Measurements from ENCODE around the gene C1orf52.

Gene C1orf52

GRCh38 chr1:85259118-85259911, at the start of gene C1orf52:
Gene C1orf52 (minus strand): TSS chr1:85259662. CDS start chr1:85259633, 29 bp downstream.
- peak; percentile 91 for DNase-seq (ENCODE audit: low spot score)

DNA sequence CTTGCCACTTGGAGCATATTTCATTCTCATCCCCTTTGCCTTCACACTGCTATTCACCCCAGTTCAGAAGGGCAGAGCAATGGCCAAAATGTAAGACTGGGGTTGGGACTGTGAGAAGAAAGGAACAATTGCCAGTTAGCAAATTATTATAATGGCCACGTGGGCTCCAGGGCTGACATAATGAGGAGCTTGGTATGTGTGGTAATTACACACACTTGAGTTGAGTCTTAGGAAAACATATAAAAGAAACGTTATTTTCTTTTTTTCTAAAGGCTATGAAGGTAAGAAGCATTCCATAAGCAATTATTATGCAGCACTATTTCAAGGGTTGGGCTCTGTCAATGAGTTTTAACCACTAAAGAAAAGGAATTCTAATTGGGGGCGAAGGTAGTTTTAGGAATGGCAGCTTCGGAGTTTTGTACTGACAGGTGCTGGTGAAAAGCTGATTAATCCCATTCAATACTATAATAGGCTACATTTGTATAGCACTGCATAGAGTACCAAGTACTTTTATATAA, 49.4 kb upstream of the C1orf52 start:
- DNase-seq (ENCODE audit: low spot score) = no peak

- DNase-seq (ENCODE audit: low spot score) = peak; percentile 64
These were observed 48.7 kb upstream of the C1orf52 start for GRCh38 chr1:85307987-85308832.

DNA sequence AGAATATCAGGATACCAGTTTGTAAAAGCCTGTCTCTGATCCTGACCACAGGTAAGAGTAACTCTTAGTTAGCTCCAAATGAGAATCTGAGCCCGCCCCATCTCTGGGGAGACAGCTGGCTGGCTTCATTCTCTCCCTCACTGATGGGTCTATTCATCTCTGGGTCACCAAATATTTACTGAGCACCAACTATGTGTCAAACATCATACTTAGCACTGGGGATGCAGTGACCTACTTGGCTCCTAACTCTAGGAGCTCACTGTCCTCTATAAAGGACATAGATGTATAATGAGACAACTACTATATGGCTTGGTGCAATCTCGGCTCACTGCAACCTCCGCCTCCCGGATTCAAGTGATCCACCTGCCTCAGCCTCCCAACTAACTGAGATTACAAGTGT, 46.8 kb upstream of the C1orf52 start:
- DNase-seq (ENCODE audit: low spot score) = no peak

GRCh38 chr1:85303440-85304162, 44.1 kb upstream of the C1orf52 start:
- no peak for DNase-seq (ENCODE audit: low spot score)

- DNase-seq (ENCODE audit: low spot score) = no peak
These were observed 40.7 kb upstream of the C1orf52 start for GRCh38 chr1:85300140-85300539.

- DNase-seq (ENCODE audit: low spot score) = peak; percentile 18
These were observed 38.6 kb upstream of the C1orf52 start for GRCh38 chr1:85297855-85298629.

GRCh38 chr1:85297538-85297854, 38.0 kb upstream of the C1orf52 start:
- DNase-seq (ENCODE audit: low spot score) = no peak

- DNase-seq (ENCODE audit: low spot score) = no peak
These were observed 37.5 kb upstream of the C1orf52 start for GRCh38 chr1:85296980-85297379.

GRCh38 chr1:85295654-85296053, 36.2 kb upstream of the C1orf52 start:
- DNase-seq (ENCODE audit: low spot score) = no peak

DNA sequence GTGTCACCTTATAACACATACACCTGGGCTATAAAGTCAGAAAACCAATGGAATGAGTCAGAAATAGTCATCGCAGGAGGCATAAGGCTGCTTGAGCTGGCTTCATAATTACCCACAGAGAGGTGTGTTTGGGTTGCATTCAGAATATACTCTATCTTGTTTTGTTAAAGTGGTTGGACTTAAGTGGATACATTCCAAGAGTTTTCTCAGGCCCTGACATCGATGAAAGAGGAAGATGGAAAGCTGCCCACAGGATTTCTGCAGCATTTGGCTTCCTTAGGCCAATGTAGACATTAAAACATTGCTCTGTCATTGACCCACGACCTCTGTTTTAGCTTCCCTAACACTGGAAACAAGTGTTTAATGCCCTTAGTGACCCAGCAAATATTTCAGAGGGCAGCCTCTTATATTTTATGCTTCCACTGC, 35.6 kb upstream of the C1orf52 start:
- DNase-seq (ENCODE audit: low spot score) = no peak

GRCh38 chr1:85290826-85291225, 31.4 kb upstream of the C1orf52 start:
- DNase-seq (ENCODE audit: low spot score) = no peak

GRCh38 chr1:85289848-85290335, 30.4 kb upstream of the C1orf52 start:
- DNase-seq (ENCODE audit: low spot score) = no peak

- DNase-seq (ENCODE audit: low spot score) = no peak
These were observed 29.9 kb upstream of the C1orf52 start for GRCh38 chr1:85289207-85289847.

GRCh38 chr1:85284202-85284601, 24.7 kb upstream of the C1orf52 start:
- DNase-seq (ENCODE audit: low spot score) = no peak

DNA sequence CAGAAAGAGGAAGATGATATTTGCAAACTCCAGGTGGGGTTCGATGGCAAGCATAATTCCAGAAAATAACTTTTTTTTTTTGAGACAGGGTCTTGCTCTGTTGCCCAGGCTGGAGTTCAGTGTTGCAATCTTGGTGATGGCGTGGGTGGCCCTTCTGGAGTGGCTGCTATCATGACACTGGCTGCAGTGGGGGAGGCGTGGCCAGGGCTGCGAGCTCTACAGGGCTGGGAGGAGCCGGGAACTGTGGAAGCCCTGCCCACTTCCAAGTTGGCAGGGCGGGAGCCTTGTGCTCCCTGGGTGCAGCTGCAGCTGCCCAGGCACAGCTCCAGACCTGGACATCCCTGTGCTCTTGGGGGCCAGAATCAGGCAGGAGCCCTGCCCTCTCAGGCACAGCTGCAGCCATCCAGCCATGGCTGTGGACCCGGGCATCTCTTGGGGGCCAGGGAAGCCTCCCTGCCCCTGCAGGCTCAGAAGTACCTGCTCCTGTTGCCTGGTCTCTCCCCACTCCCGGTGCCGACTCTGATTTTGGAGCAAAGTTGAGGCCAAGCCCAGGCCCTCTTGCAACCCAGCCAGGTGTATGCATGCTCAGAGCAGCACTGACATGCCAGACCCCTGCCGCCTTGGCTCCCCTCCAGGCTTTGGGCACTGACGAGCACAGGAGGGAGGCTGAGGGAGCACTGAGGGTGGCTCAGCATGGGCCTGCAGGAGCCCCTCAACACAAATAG, 24.2 kb upstream of the C1orf52 start:
- DNase-seq (ENCODE audit: low spot score) = no peak

- DNase-seq (ENCODE audit: low spot score) = no peak
These were observed 23.0 kb upstream of the C1orf52 start for GRCh38 chr1:85282424-85282823.

DNA sequence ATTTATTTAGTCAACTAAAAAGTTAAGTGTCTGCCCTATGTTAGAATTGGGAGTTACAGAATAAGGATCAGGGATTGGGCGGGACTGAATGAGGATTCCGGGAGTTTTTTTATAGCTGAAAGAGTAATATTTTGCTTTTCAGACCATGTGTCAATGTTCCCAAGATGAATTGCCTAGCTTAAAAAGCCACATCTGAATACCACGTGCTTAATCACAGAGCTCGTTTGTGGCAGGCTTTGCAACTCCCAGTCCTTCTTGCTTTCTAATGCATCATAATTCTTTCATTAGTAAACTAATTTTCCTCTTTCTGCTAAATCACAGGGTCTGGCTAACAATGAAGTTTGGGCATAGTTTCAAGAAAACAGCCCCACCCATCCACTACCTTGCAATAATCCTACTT, 21.2 kb upstream of the C1orf52 start:
- DNase-seq (ENCODE audit: low spot score) = no peak

- no peak for DNase-seq (ENCODE audit: low spot score)
These were observed 20.1 kb upstream of the C1orf52 start for GRCh38 chr1:85279458-85280080.

- no peak for DNase-seq (ENCODE audit: low spot score)
These were observed 19.4 kb upstream of the C1orf52 start for GRCh38 chr1:85278853-85279314.
